Mucosa of descending colon (tissue), 3 donors: ENCODE results near the gene TRDN. TPM values are rescaled to one million over a fixed set of nuclear protein-coding genes. Genes with fewer than 3 reads are reported as not detected.
"Not testable (repeated sequence)": the region's sequence is repeated elsewhere in the genome, so short reads cannot be mapped to it uniquely, and the experiment has no call there.

ENCODE experiments used
- ATAC-seq: fragments of 200-7000 bp; cut with Tn5 transposase; one replicate; pipeline ENCODE4 v1.9.1; 2020; ENCODE audit warnings: mild to moderate bottlenecking, moderate library complexity
- DNase-seq, 3 donors: peaks; one replicate each; pipeline ENCODE4 v3.0.0-alpha.2; 2020
- H3K36me3 ChIP-seq: fragments of 200-600 bp; one replicate; pipeline ENCODE4 v1.8.0; 2021; ENCODE audit warnings: low read depth, mild to moderate bottlenecking
- H3K4me1 ChIP-seq: fragments of 200-600 bp; one replicate; pipeline ENCODE4 v1.8.0; 2021; ENCODE audit warnings: low read depth, mild to moderate bottlenecking
- H3K4me3 ChIP-seq: fragments of 200-600 bp; one replicate; pipeline ENCODE4 v1.8.0; 2021; ENCODE audit warnings: mild to moderate bottlenecking
- H3K9me3 ChIP-seq: fragments of 200-600 bp; one replicate; pipeline ENCODE4 v1.8.0; 2021; ENCODE audit warnings: mild to moderate bottlenecking
- intact Hi-C, 2 donors: fragments of 100-400 bp; cut with DNase I in 1 of 2; cut with micrococcal nuclease in 1 of 2; formaldehyde crosslinking; loops; one replicate each; pipeline versions ENCODE4 v1.11.0 to v1.11.1; 2022; cut with DNase I, micrococcal nuclease
- total RNA-seq, 3 donors: library from RNA; stranded (reverse); fragmentation: NEBNext Ultra II Directional in 2 of 3; extraction: Animal tissue kit (Norgen Biotek cat#: 25700) in 2 of 3; gene quantifications; one replicate each; pipeline versions ENCODE4 v1.2.1 to v1.2.4, GENCODE V29; 2021 to 2023
- TF ChIP-seq, protein P1 (sequence below): fragments of 200-600 bp; IDR thresholded peaks from one replicate; pipeline ENCODE4 v1.8.0; 2022; ENCODE audit warnings: antibody characterized with exemption, mild to moderate bottlenecking
- donor health status: DM: no; HTN: no; CAD: no; lungs with moderate emphysema.
- donor health status: DM: no; HTN: no; CAD: no.
- donor health status: DM: no; HTN: yes; CAD: no.

TRDN gene
- total RNA-seq, 3 donors from 2014 or later, result 0.12 to 0.51 TPM; not detected in 1

DNA sequence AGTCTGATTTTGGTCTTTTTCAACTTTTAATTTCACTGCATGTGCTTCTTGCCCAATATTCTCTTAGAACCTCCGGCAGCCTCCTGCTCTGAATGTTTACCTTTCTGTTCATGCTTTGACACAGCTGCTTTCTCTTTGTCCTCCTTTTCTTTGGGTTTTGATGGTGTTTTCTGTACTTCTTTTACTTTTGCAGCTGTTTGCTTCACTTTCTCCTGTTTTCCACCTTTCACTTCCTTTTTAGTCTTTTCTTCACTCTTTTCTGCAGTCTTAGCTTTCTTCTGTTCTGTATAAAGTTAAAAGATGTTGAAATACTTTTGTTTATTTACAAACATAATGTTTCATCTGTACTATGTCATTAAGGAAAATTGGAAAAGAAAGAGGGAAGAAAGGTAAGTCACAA lies 133.1 kb downstream of the TRDN start:
- no peak for DNase-seq
- Histone ChIP-seq H3K36me3 (no peaks in the 10 kb centered on the region), H3K4me1 (no peaks in the 10 kb centered on the region), H3K4me3 (no peak overlapping the region), H3K9me3 (no peaks in the 10 kb centered on the region)
- TF ChIP-seq, protein P1, sequence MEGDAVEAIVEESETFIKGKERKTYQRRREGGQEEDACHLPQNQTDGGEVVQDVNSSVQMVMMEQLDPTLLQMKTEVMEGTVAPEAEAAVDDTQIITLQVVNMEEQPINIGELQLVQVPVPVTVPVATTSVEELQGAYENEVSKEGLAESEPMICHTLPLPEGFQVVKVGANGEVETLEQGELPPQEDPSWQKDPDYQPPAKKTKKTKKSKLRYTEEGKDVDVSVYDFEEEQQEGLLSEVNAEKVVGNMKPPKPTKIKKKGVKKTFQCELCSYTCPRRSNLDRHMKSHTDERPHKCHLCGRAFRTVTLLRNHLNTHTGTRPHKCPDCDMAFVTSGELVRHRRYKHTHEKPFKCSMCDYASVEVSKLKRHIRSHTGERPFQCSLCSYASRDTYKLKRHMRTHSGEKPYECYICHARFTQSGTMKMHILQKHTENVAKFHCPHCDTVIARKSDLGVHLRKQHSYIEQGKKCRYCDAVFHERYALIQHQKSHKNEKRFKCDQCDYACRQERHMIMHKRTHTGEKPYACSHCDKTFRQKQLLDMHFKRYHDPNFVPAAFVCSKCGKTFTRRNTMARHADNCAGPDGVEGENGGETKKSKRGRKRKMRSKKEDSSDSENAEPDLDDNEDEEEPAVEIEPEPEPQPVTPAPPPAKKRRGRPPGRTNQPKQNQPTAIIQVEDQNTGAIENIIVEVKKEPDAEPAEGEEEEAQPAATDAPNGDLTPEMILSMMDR, result no peak
- intact Hi-C loops, result no loop called here
- ATAC-seq, result no peak

DNA sequence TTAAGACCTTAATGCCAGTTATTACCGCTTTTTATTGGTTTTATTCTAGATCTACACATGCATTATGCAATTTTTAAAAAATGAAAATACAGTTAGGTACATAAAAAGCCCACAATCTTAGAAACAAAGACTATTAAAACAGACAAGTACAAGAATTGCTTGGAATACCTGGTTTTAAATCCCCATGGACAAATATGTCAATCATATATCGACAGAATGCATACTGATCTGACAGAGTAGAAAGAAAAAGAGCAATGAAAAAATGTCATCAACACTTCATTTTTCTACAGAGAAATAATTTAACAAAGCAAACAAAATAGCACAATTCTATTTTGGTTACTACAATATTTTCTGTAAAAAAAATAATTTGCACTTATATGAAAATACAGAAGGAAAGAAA lies 139.7 kb downstream of the TRDN start:
- Histone ChIP-seq H3K4me3 (no peak overlapping the region), H3K9me3 (no peaks in the 10 kb centered on the region), H3K4me1 (no peaks in the 10 kb centered on the region), H3K36me3 (no peaks in the 10 kb centered on the region)
- ATAC-seq (no peak), DNase-seq (no peak)
- intact Hi-C loops, result no loop called here
- TF ChIP-seq, protein P1, result no peak

DNA sequence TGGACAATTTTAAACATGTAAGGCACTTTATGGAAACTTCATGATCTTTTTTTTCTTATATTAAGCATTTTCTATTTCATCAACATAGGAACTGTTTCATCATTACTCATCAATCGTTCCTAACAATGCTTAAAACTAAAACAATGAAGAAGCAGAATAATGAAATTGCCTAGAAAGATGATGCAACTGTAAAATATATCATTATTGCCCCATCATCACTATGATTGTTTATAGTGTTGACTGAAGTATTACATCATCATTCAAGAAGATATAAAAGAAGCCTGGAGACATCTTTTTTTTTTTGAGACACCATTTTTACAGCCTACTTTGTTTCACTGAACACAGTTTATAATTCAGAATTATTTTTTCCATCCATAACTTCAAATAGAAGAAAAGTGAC lies 147.2 kb downstream of the TRDN start:
- ATAC-seq, result no peak
- H3K9me3 ChIP-seq, result no peaks in the 10 kb centered on the region
- intact Hi-C loops, result no loop called here

DNA sequence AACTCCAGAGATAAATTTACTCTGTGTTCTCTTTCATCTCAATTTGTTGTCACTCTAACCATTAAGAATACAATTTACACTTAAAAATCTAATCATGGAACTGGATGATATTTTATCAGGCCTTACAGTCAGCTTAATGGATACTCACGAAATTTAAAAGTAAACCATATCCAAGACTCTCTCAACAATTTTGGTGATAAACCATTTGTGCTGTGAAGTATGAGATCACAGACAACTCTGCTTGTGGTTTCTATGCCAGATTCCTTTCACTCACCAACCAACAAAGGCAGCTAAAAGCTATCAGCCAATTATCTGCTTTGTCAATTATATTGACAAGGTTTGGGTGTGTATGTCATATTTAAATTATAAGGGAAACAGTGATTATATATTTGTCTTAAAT lies 155.8 kb downstream of the TRDN start:
- DNase-seq, result no peak
- no peaks in the 10 kb centered on the region for H3K9me3 ChIP-seq
- ATAC-seq, result no peak
- no peaks in the 10 kb centered on the region for H3K4me1 ChIP-seq
- no peak overlapping the region for H3K4me3 ChIP-seq
- intact Hi-C loops, result no loop called here
- no peaks in the 10 kb centered on the region for H3K36me3 ChIP-seq
- TF ChIP-seq, protein P1, result no peak

More for the DNA sequence above, 147.2 kb downstream of the TRDN start:
- no peak for DNase-seq
- Histone ChIP-seq H3K36me3 (no peaks in the 10 kb centered on the region), H3K4me3 (no peak overlapping the region), H3K4me1 (no peaks in the 10 kb centered on the region)
- TF ChIP-seq, protein P1, result no peak

DNA sequence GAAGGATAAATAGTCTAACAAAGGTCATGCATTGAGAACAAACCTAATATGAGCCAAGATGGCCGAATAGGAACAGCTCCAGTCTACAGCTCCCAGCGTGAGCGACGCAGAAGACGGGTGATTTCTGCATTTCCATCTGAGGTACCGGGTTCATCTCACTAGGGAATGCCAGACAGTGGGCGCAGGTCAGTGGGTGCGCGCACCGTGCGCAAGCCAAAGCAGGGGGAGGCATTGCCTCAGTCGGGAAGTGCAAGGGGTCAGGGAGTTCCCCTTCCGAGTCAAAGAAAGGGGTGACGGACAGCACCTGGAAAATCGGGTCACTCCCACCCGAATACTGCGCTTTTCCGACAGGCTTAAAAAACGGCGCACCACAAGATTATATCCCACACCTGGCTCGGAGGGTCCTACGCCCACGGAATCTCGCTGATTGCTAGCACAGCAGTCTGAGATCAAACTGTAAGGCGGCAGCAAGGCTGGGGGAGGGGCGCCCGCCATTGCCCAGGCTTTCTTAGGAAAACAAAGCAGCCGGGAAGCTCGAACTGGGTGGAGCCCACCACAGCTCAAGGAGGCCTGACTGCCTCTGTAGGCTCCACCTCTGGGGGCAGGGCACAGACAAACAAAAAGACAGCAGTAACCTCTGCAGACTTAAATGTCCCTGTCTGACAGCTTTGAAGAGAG lies 164.6 kb downstream of the TRDN start:
- DNase-seq, H3K4me3 ChIP-seq, intact Hi-C loops, H3K36me3 ChIP-seq, H3K4me1 ChIP-seq, ATAC-seq, H3K9me3 ChIP-seq: not testable (repeated sequence)

DNA sequence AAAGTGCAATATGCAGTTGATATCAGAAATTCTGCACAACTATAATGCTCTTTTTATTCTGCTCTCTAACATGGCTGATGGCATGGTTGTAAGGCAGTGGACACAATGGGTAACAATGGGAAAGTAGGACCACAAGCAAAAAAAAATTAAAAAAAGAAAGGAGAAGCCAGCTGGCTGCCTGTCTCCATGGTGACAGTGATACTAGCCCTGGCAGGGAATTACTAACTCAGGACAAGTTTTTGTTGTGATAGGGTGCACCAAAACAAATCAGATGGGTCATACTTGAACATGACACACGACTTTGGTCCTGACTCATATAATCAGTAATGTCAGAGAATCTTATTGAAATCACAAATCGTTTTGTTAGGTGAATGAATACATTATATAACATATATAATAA lies 169.4 kb downstream of the TRDN start:
- Histone ChIP-seq H3K9me3 (no peaks in the 10 kb centered on the region), H3K36me3 (no peaks in the 10 kb centered on the region), H3K4me1 (no peaks in the 10 kb centered on the region), H3K4me3 (no peak overlapping the region)
- intact Hi-C loops, result no loop called here
- no peak for DNase-seq
- TF ChIP-seq, protein P1, result no peak
- ATAC-seq, result no peak
